ENCODE measurements around the gene NDUFB11. TPM values are rescaled to one million over a fixed set of nuclear protein-coding genes. Genes with fewer than 3 reads are reported as not detected.
"Not testable (repeated sequence)": the region's sequence is repeated elsewhere in the genome, so short reads cannot be mapped to it uniquely, and the experiment has no call there.

NDUFB11 gene
- total RNA-seq, 2 donors from 2014 or later: 137 to 138 TPM

GRCh38 chrX:47110936-47111615, 33.4 kb downstream of the NDUFB11 start:
- DNase-seq; ATAC-seq; intact Hi-C loops (cut with DNase I): not testable (repeated sequence)

GRCh38 chrX:47101206-47101605, 43.3 kb downstream of the NDUFB11 start:
- ATAC-seq (no peak), DNase-seq (no peak)
- intact Hi-C loops (cut with DNase I): no loop called here

- intact Hi-C loops (cut with DNase I): no loop called here
- DNase-seq: no peak
- no peak for ATAC-seq
Observed at GRCh38 chrX:47098338-47099094, 46.0 kb downstream of the NDUFB11 start.

- DNase-seq (no peak), ATAC-seq (no peak)
- intact Hi-C loops (cut with DNase I): no loop called here
Observed at GRCh38 chrX:47097018-47097417, 47.5 kb downstream of the NDUFB11 start.

GRCh38 chrX:47093860-47094259, 50.6 kb downstream of the NDUFB11 start:
- ATAC-seq (no peak), DNase-seq (no peak)
- intact Hi-C loops (cut with DNase I): no loop called here

- intact Hi-C loops (cut with DNase I): no loop called here
- DNase-seq (no peak), ATAC-seq (no peak)
Observed at GRCh38 chrX:47093248-47093647, 51.3 kb downstream of the NDUFB11 start.

Other genes starting within 250 kb of the NDUFB11 start
- 1 to 10 TPM; 5.3 TPM for gene JADE3, start 232.3 kb downstream of the NDUFB11 start, total RNA-seq
- gene RGN, start 66.3 kb downstream of the NDUFB11 start, total RNA-seq: 10 to 100 TPM in 1 of 2 donors, 1 to 10 TPM in 1; 9.3 to 13.9 TPM
- gene RBM10, start 519 bp upstream of the NDUFB11 start, total RNA-seq: 10 to 100 TPM; 22.1 to 23.9 TPM
- gene UBA1, start 49.1 kb upstream of the NDUFB11 start, total RNA-seq: 100 to 1,000 TPM; 101 to 132 TPM
- gene CDK16, start 74.0 kb upstream of the NDUFB11 start, total RNA-seq: 100 to 1,000 TPM; 109 to 132 TPM
- 10 to 100 TPM; 42.0 to 60.8 TPM for gene USP11, start 88.3 kb upstream of the NDUFB11 start, total RNA-seq
- gene ZNF157, start 225.9 kb upstream of the NDUFB11 start, total RNA-seq: under 1 TPM in 1 of 2 donors, not detected in 1; 0.13 TPM